Hippocampal formation (tissue), 2 donors: Measurements from ENCODE around the gene SH2D7.

Source experiments
- DNase-seq, 2 donors: peaks; one replicate each; lab custom pipeline; 2025; lab: John Stamatoyannopoulos, UW

SH2D7 gene

DNA sequence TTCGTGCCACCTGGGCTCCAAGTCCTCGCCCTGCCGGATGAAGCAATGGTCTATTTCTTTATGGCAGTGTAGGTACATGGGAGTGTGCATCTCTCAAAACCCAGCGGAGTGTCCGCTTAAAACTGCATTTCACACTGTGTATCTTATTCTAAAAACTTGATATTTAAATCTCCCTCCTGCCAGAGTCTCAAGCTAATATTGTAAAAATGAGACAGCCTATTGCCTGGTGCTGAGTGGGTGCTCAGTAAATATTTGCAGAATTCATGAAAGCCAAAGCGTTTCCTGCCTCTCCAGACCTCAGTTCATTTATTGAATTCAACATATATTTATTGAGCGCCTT is 14.5 kb upstream of the SH2D7 start:
- DNase-seq: no peak

DNA sequence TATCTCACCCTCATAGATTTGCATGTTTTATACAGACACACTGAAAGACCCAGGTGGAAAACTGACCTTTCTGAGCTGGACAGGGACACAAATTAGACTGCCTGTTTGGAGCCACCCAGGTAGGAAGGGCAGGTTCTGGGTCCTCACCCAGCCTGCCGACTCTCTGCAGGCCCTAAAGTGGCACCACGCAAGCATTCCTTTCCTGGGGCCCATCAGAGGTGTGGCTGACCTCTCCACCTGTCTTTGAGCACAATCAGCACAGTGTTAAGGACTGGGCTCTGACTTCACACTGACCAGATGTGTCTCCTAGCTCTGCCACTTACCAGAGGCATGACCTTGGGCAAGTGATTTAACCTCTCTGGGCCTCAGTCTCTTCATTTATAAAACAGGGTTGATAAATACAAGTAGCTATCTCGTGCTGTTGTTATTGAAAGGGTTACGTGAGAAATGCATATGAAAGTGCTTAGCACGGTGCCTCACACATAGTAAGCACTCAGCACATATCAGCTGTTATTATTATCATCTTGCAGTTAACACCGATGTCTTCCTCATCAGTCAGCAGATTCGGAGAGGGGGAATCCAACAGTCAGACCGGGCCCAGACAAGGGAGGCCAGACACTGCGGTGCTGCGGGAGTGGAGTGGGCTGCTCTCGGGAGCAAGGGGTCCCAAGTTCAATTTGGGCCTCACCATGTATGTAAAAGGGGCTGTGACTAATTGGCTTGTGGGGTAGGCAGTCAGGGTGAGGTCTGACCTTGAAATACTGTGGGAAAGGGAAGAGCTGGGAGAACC is 12.9 kb upstream of the SH2D7 start:
- no peak for DNase-seq

DNA sequence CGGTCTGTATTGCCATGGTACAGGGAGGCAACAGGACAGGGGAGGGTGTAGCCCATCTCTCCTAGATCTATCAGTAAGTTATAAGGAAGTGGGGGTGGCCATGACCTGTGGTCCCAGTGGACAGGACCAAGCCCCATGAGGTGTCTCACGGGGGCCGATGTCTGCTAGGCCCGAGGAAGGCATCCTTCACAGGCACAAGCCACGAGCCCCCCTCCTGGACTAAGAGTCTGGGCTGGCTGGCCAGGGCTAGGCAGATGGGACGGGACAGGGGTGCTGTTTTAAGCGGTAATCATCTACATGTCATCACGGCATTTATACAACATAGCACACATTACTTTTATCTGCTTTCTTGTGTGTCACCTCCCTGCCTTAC is 12.3 kb upstream of the SH2D7 start:
- no peak for DNase-seq

DNA sequence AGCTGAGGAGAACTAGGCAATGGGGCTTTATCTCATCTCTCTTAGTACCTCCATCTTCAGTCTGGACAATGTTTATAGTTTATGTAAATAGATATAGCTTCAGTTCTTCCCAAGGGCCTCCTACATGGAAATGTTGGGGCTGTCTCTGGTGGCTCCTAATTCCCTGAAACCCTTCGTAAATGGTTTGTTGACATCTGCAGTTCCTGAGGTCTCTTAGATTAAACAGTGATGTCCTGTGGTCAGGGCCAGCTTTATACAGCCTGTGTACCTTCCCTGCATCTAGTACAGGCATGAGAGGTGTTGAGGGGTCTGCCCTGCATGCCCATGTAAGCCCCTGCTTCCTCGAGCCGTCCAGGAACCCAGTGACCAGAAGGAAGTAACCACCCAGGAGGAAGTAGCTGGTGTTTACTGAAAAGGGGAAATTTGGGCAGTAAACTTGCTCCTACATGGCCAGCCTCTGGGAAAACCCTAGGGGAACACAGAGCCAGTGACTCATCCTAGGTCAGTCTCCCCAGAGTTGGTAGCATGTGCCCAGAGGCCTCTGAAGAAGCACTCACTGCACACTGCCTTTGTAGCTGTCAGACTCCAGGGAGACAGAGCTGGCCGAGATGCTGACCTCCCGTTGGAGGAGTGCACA is 10.1 kb upstream of the SH2D7 start:
- DNase-seq: no peak

DNA sequence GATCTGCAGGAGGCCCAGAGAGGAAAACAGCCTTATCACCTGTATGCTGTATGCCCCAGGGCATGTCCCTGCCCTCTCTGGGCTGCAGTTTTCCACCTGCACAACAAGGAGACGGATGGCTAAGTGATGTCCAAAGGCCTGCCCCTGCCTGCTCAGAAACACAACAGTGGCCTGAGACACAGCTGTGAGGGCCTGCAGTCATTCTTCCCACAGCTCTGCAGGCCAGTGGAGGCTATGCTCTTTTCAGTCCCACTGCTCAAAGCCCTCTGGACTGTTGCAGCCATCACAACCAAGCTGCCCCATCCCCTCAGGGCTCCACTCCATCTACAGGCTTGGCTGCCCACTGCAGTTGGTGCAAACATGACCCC is 9.6 kb upstream of the SH2D7 start:
- DNase-seq: no peak

DNA sequence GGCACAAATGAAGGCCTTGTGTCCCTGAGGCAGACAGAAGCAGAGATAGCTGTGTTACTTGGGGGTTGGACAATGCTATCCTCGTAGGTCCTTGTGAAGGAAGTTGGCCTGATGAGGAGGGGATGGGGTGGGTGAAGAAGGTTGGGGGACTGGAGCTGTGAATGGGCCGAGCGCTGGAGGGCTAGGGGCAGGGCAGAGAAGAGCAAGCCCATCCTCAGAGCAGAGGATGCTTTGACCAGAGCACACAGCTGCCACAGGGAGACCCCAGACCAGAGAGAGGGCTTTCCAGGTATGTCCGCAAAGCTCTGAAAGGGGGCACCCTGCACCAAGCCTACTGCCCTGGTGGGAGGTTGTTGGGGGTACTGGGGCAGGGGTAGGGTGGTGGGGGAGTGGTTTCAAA is 9.2 kb upstream of the SH2D7 start:
- no peak for DNase-seq

DNA sequence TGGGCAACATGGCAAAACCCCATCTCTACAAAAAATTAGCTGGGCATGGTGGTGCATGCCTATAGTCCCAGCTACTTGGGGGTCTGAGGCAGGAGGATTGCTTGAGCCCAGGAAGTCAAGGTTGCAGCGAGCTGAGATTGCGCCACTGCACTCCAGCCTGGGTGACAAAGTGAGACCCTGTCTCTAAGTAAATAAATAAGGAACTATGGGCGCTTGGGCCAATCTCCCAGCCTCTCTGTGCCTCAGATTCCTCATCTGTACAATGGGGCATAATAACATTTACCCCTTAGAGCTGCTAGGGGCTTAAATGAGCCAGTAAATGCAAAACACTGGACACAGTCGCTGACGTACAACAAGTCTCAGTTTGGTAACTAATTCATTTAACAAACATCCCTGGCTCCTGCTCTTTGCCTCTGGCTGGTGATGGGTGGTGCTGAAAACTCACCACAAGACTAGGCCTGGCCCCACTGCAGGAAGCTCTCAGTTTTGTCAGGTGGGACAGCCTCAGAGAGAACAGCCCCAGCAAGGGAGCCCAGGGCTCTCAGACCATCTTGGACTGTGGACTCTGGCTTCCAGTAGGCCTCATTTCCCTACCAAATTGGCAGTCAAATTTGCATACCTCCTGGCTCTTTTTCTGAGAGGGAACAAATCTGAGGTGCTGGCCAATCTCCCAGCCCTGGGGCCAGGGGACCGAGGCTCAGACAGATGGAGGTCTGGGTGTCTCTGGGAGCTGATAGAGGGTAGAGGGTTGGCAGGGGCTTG is 8.5 kb upstream of the SH2D7 start:
- no peak for DNase-seq

DNA sequence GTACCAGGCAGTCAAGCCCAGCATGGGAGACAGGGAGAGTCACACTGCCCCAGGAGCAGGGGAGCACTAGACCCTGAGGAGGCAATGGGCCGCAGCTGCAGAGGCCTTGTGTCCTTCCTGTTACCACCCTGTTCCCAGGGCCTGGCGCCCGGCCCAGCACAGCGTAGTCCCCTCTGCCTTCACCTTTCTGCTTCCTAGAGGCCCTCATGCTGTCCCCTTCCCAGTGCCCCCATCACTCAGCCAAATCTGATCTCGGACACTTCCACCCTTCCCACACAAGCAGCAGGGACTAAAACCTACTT is 8.0 kb upstream of the SH2D7 start:
- no peak for DNase-seq

DNA sequence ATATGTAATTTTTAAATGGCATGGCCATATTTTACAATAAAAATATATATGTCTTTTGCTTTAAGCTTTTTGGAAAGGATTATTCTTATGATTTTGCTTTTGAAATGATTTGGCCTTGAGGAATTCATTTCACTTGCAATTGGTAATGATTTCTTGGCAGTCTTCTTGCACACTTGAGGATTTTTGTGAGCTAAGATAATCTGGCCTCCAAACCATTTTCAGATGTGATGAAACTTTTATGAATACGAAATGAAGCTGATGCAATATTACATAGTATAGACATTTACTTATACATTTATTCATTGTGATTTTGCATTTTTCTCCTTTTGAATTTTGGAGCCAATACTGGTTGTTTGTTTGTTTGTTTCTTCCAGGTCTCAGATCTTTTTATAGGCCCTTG is 6.4 kb upstream of the SH2D7 start:
- no peak for DNase-seq

DNA sequence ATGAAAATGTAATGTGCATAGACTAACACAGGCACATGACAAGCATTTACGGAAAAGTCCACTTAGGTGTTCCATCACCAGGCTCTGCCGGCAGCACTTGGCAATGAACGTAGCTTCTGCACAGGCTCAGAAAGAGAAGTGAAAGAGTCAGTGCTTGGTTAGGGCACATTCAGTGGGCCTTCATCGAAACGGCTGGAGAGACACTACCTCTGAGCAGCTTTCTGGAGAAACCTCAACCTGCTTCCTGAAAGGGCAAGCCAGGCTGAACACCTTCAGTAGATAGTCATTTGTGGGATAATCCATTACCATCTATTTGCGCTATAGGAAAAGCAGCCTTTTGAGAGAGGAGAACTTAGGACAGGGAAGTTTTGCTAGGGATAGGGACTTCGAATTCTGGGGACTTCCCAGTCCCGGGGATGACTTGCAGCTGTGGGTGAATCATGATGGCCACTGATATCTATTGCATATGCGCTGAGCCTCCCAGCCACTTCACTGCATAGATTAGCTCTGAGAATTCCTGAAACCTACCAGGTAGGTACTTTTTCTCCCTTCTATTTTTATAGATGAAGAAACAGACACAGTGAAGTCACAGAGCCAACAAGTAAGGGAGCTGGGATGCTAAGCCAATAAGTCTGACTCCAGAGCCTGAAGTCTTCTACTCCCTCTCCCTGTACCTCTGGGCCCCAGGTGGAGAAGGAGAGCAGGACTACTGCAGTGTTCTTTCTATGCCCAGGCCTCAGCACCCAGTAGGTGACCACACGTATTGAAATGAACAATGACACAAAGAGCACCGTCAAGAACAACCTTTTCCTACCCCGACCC is 4.2 kb upstream of the SH2D7 start:
- no peak for DNase-seq

DNA sequence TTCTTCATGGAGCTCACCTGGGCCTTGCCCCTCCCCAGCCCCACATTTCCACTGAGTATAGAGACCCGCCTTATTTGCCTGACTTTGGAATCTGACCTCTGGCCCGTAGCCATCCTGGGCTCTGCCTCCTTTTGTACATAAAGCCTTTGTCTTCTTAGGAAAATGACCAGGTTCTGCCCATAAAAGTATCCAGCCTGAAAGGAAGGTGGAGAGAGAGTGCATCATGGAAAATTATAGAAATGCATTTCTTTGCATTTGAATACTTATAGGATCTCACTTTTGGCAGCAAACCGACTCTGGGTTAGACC is 3.6 kb upstream of the SH2D7 start:
- no peak for DNase-seq

DNA sequence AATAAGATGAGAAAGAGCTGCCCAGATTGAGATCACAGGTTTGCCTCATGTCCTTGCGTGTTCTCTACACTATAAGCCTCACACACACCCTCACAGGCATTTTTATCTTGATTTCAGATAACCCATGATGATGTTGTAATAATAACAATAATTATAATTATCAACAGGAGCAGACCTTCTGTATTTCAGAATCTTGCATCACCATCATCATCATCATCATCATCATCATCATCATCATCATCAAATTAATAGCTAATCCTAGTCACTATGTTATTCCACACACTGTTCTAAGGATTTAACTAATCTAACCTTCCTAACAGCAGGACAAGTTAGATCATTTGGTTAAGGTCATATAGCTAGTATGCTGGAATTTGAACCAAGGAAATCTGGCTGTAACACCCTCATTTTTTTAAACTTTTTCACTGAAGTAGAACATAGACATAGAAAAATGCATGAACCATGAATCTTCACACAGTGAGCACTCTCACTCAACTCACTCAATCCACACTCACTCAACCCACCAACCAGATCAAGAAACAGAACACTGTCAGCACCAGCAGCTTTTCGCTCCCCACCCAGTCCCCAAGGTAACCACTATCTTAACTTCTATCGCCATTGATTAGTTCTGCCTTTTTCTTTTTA is 1.8 kb upstream of the SH2D7 start:
- no peak for DNase-seq

DNA sequence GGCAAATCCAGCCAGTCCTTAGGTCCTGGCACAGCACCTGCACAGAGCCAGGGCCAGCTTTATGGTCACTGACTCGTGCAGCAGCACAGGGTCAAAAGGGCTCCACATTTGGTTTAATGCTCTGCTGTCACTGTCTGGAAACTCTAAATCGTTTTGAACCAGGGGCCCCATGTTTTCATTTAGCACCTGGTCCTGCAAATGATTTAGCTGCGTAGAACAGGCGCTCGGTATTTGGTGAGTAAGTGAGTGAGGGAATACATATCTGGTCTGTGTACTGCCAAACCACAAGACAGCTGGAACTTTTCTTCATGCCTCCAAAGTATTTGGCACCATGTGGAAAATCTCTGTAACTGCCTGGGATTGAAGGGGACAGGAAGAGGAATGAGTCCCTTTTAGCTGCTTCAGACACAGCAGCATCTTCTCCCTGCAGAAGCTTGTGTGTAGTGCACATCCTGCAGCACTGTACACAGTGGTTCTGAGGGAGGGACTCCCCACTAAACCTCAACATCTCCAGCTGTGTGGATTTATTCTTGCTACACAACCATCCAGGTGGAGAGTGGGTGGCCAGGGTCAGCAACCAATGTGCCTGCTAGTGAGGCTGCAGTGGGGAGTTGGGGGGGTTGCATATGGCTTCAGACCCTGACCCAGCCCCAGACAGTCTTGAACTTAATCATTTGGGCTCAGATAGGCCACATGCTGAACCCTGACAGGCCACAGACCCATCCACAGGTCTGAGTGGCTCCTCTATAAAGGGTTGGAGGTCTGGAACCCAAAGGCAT is 1.1 kb downstream of the SH2D7 start:
- DNase-seq: no peak

DNA sequence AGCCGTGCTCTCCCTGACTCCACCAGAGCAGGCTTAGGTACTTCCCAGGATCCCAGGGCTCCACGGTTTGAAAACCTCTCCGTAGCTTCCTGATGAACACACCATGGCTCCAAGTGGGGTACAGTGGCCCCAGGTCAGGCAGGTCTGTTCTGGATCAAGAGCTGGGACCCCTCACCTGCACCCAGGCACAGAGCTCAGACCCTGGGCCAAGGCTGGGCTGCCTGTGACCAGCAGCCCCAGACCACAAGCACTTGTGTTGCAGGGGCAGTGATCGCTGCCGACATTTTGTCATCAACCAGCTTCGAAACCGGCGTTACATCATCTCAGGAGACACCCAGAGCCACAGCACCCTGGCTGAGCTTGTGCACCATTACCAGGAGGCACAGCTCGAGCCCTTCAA is 5.3 kb downstream of the SH2D7 start:
- DNase-seq: no peak

DNA sequence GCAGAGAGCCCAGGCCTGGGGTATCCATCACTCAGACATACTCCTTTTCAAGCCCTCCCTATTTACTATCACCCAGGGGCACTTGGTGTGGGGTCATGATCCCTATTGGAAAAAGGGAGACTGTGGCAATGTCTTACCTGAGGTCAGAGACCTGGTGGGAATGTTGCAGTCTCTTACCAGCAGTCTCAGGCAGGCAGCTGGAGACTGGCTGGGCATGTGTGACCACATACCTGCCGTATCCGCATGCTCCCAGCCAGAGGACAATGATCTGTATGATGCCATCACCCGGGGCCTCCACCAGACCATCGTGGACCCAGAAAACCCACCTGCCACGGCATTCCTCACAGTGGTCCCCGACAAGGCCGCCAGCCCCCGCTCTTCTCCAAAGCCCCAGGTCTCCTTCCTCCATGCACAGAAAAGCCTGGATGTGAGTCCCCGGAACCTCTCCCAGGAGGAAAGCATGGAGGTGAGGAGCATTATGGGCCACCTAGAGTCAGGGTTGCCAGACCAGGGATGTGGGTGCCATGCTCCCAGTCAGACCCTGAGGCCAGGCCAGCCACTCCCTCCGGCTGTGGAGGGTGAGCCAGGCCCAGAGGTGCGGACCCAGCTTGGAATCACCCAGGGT is 5.9 kb downstream of the SH2D7 start:
- no peak for DNase-seq

DNA sequence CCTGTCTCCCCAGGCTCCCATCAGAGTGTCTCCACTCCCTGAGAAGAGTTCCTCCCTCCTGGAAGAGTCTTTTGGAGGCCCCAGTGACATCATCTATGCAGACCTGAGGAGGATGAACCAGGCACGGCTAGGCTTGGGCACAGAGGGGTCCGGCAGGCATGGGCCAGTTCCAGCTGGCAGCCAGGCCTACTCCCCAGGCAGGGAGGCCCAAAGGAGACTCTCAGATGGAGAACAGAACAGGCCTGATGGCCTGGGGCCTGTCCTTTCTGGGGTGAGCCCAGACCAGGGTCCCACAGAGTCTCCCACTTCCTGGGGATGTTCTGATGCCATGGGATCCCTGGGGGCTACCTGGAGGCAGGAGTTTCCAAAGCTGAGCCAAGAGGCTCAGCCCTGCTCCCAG is 8.5 kb downstream of the SH2D7 start:
- no peak for DNase-seq

DNA sequence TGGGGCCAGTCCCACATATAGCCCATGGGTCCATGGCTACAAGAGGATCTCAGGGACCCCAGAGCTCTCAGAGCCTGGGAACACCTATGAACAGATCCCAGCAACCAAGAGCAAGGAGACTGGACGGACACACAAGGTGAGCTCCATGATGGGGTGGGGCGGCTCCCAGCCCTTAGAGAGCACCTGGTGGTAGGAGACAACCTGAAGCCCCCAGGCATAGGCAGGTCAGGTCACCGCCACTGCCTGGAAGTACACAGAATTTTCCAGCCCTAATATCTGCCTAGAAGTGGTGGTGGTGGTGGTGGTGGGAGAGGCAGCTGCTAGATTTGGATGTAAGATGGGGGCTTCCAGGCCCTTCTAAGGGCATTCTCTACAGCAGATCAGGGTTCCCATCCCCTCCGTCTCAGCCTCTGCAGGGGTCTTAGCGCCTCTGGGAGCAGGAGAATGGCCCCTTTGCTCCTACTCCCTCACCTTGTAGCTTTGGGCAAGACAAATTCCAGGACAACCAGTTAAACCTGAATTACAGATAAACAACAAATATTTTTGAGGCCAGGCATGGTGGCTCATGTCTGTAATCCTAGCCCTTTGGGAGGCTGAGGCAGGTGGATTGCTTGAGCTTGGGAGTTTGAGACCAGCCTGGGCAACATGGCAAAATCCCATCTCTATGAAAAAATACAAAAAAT is 9.2 kb downstream of the SH2D7 start:
- DNase-seq: no peak

DNA sequence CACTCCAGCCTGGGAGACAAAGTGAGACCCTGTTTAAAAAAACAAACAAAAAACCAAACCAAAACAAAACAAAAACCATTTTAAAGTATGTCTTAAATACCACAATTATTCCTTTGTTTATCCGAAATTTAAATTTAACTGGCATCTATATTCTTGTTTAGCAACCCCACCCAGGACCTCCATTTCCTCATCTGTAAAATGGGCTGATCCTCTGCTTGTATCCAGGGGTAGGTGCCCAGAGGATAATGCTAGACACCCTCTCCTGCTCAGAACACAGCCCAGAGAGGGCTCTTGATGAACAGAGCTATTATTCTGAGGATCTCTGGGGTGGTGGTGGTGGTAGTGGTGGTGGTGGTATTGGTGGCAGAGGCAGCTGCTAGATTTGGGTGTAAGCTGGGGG is 9.8 kb downstream of the SH2D7 start:
- DNase-seq: no peak

DNA sequence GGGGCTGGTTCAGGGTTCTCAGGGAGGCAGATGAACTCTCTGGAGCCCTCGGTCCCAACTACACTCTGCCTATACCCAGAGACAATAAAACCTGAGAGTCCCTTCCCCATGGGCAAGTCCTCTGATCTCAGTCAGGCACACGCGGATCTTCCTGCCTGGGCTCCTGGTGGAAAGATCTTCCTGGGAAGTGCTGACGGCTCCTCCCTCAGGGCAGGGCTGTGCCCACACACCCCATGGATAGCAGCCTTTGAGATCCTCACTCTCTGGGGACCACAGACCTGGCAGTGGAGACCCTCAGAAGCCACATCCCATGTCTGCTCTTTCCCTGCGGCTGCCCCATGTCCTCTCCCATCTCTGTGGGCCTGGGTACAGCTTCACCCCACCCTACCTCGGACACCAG is 10.4 kb downstream of the SH2D7 start:
- no peak for DNase-seq

DNA sequence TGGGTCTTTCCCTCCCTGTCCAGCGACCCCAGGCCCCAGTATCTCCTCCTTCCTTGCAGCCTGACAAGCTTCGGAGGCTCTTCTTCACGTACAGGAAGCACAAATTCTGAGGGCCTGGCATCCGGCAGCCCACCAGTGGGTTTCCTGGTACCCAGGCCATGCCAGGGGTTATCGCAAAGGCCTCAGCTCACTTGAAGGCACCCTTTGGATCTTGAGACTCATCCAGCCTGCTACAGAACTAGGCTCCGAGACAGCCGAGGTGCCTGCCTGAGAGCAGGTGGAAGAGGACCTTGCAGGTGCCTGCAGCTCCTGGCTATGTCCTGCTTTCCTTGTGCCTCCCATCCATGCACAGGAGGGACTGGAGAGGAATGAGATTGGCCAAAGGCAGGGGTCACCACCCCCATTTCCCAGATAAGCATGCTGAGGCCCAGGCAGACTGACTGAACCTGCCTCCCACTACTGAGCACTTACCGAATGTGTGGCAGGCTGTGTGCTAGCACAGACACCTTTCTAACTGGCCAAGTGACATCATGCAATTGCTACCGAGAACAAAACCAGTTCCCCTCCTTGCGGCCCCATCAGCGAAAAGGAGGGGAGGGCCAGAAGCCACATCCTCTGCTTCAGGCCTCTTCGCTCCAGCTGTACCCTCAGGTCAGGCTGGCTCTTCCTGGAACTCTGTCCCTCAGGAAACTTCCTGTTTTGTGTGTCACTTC is 11.2 kb downstream of the SH2D7 start:
- DNase-seq: no peak
